PC-3 (cell line): ENCODE results near the gene PI4K2A. TPM values are rescaled to one million over a fixed set of nuclear protein-coding genes. Genes with fewer than 3 reads are reported as not detected.

Experiments
- ATAC-seq: fragments of 200-7000 bp; cut with Tn5 transposase; 2 replicates; pipeline ENCODE4 v1.9.1; 2020; ENCODE audit warnings: mild to moderate bottlenecking, moderate library complexity
- BruUV-seq: library from RNA; stranded (reverse); fragments of 400-500 nt; replicated peaks from 2 replicates; lab custom pipeline; 2021; lab: Mats Ljungman, UMichigan
- CTCF ChIA-PET: fragments of 300-600 bp; sonication (Branson Sonifier 250); formaldehyde crosslinking; loops from one replicate; lab custom pipeline; 2022; ENCODE audit warnings: antibody characterized with exemption; lab: Charles Lee
- POLR2A ChIA-PET: fragments of 300-600 bp; sonication (Branson Sonifier 250); formaldehyde crosslinking; loops from one replicate; lab custom pipeline; 2022; ENCODE audit warnings: antibody characterized with exemption; ENCODE audit not compliant: unreplicated experiment; lab: Charles Lee
- DNase-seq: peaks from one replicate; pipeline ENCODE4 v3.0.0-alpha.2; 2015
- H2AFZ ChIP-seq: fragments of 300-600 bp; sonication (generic); 2 replicates; pipeline ENCODE4 v1.6.0; 2016; ENCODE audit warnings: antibody characterized with exemption, low read length
- H3F3A ChIP-seq: fragments of 300-600 bp; sonication (generic); one replicate; pipeline ENCODE4 v1.6.0; 2017; ENCODE audit warnings: antibody characterized with exemption, low read length, control low read depth, mild to moderate bottlenecking; ENCODE audit not compliant: unreplicated experiment
- H3K27ac ChIP-seq: fragments of 300-600 bp; sonication (generic); 2 replicates; pipeline ENCODE4 v1.5.1; 2016; ENCODE audit warnings: mild to moderate bottlenecking, low read length
- H3K27me3 ChIP-seq: fragments of 300-600 bp; sonication (generic); 2 replicates; pipeline ENCODE4 v1.6.1; 2016; ENCODE audit warnings: low read length, mixed read lengths
- H3K36me3 ChIP-seq: fragments of 300-600 bp; sonication (generic); 2 replicates; pipeline ENCODE4 v1.6.1; 2016; ENCODE audit warnings: low read depth, mixed run types, low read length, mixed read lengths
- H3K4me1 ChIP-seq: fragments of 300-600 bp; sonication (generic); 2 replicates; pipeline ENCODE4 v1.5.1; 2016; ENCODE audit warnings: low read length; ENCODE audit not compliant: insufficient read depth
- H3K4me2 ChIP-seq: fragments of 300-600 bp; sonication (generic); 2 replicates; pipeline ENCODE4 v1.6.0; 2016; ENCODE audit warnings: low read length
- H3K4me3 ChIP-seq: fragments of 300-600 bp; sonication (generic); 2 replicates; pipeline ENCODE4 v1.5.1; 2016; ENCODE audit warnings: mild to moderate bottlenecking, low read length, mixed read lengths
- H3K79me2 ChIP-seq: fragments of 300-600 bp; sonication (generic); 2 replicates; pipeline ENCODE4 v1.6.1; 2017; ENCODE audit warnings: low read length, mixed read lengths
- H3K9ac ChIP-seq: fragments of 300-600 bp; sonication (generic); 2 replicates; pipeline ENCODE4 v1.6.0; 2016; ENCODE audit warnings: mild to moderate bottlenecking, low read length
- H3K9me2 ChIP-seq: fragments of 300-600 bp; sonication (generic); replicated peaks from 2 replicates; pipeline ENCODE4 v1.6.1; 2016; ENCODE audit warnings: mixed run types, low read length, mixed read lengths
- H3K9me3 ChIP-seq: fragments of 300-600 bp; sonication (generic); 2 replicates; pipeline ENCODE4 v1.6.1; 2016; ENCODE audit warnings: low read length, mixed read lengths
- H4K20me1 ChIP-seq: fragments of 300-600 bp; sonication (generic); 2 replicates; pipeline ENCODE4 v1.6.1; 2016; ENCODE audit warnings: low read length, mixed read lengths
- EZH2 ChIP-seq: fragments of 300-600 bp; sonication (generic); IDR thresholded peaks from one replicate; pipeline ENCODE4 v1.6.1; 2017; ENCODE audit warnings: antibody characterized with exemption, mild to moderate bottlenecking, low read length; ENCODE audit not compliant: unreplicated experiment
- EZH2phosphoT487 ChIP-seq: fragments of 300-600 bp; sonication (generic); IDR thresholded peaks from 2 replicates; pipeline ENCODE4 v1.6.1; 2018; ENCODE audit warnings: mild to moderate bottlenecking, antibody characterized with exemption, low read length, borderline replicate concordance
- intact Hi-C: fragments of 100-400 bp; cut with micrococcal nuclease; formaldehyde crosslinking; loops from 2 replicates; pipeline ENCODE4 v1.9.0; 2023
- total RNA-seq: library from RNA; depleted of rRNA; stranded (reverse); fragments of >200 nt; gene quantifications from 2 replicates; pipeline ENCODE4 v1.2.3, GENCODE V29; 2014
- TF ChIP-seq, protein P1 (sequence below): fragments of 300-600 bp; sonication (generic); conservative IDR thresholded peaks from 2 replicates; pipeline ENCODE4 v1.5.1; 2017; ENCODE audit warnings: antibody characterized with exemption, low read depth, mild to moderate bottlenecking, low read length

Gene PI4K2A
- total RNA-seq, 1 experiment from 2014 or later = 19.4 TPM

DNA sequence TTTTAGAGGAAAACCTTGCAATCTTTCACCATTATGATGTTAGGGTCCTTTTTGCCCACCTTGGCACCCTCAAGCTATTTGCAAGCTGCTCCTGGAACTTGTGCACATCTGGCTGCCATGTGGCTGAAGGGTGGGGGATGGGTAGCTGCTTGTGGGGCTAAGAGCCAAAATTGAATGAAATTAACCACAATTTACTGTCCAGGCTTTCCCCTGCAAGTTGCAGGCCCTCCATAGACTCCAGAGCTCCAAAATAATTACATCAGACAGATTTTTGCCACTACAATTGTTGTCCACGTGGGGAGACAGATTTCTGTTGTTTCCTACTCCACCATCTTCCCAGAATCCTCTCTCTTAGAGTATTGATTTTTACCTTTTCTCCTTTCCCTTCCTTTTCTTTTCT, 19.1 kb downstream of the PI4K2A start:
- no peaks in the 10 kb centered on the region for H3K4me1 ChIP-seq
- ATAC-seq (no peak), DNase-seq (no peak)
- intact Hi-C loops = no loop called here
- peaks cover 11% of the 10 kb centered on the region; the same call in 1 of the 2 replicates for H3K36me3 ChIP-seq
- no peaks in the 10 kb centered on the region for H4K20me1 ChIP-seq
- H3K27ac ChIP-seq = no peak overlapping the region
- no peak for TF ChIP-seq EZH2
- no peak for TF ChIP-seq EZH2phosphoT487
- TF ChIP-seq, protein P1, sequence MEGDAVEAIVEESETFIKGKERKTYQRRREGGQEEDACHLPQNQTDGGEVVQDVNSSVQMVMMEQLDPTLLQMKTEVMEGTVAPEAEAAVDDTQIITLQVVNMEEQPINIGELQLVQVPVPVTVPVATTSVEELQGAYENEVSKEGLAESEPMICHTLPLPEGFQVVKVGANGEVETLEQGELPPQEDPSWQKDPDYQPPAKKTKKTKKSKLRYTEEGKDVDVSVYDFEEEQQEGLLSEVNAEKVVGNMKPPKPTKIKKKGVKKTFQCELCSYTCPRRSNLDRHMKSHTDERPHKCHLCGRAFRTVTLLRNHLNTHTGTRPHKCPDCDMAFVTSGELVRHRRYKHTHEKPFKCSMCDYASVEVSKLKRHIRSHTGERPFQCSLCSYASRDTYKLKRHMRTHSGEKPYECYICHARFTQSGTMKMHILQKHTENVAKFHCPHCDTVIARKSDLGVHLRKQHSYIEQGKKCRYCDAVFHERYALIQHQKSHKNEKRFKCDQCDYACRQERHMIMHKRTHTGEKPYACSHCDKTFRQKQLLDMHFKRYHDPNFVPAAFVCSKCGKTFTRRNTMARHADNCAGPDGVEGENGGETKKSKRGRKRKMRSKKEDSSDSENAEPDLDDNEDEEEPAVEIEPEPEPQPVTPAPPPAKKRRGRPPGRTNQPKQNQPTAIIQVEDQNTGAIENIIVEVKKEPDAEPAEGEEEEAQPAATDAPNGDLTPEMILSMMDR = no peak
- H3K9me2 ChIP-seq = no peaks in the 10 kb centered on the region
- ChIA-PET CTCF (no interaction called here), POLR2A (no interaction called here)
- no peak overlapping the region for H3K4me3 ChIP-seq
- no TSS peak for BruUV-seq
- H3K79me2 ChIP-seq = no peaks in the 10 kb centered on the region
- no peaks in the 10 kb centered on the region for H3K9me3 ChIP-seq
- no peak overlapping the region for H2AFZ ChIP-seq
- no peak overlapping the region for H3K4me2 ChIP-seq
- no peak overlapping the region for H3K9ac ChIP-seq
- H3F3A ChIP-seq = no peaks in the 10 kb centered on the region
- H3K27me3 ChIP-seq = no peaks in the 10 kb centered on the region

DNA sequence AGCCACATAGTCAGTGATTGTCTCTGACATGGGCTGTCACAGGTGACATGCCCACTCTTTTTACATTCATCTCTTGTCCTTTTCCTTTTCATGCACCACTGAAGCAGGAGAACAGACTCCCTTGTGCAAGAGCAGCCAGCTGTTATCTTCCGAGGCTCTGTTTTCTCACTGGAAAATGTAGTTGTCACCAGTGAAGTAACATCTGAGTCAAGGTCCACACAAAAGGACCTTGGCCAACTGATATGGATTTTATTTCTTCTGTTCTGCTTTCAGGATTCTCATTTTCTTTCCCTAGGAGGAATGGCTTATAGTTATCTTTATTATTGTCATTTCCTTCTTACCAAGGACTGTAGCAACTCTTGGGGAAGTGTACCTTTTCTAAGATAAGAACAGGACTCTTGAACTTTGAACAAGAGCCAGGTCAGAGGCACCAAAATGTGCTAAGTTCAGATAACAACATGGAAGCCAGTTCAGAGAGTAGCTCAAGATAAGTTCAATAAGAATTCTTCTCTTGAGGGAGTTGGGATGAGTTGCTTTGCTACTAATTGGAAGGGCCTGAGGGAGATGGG, 23.9 kb downstream of the PI4K2A start:
- Histone ChIP-seq H3K27me3 (no peaks in the 10 kb centered on the region), H3K79me2 (no peaks in the 10 kb centered on the region), H3K27ac (no peak overlapping the region), H3F3A (no peaks in the 10 kb centered on the region), H4K20me1 (no peaks in the 10 kb centered on the region), H3K4me1 (no peaks in the 10 kb centered on the region), H3K9me3 (no peaks in the 10 kb centered on the region), H3K4me3 (no peak overlapping the region), H3K36me3 (peaks cover 9% of the 10 kb centered on the region; the same call in 1 of the 2 replicates), H3K4me2 (no peak overlapping the region), H2AFZ (no peak overlapping the region), H3K9me2 (no peaks in the 10 kb centered on the region), H3K9ac (no peak overlapping the region)
- no TSS peak for BruUV-seq
- CTCF ChIA-PET = no interaction called here
- TF ChIP-seq EZH2phosphoT487 (no peak), EZH2 (no peak)
- TF ChIP-seq, protein P1 = no peak
- no peak for ATAC-seq
- no peak for DNase-seq
- intact Hi-C loops = no loop called here
- POLR2A ChIA-PET = no interaction called here

DNA sequence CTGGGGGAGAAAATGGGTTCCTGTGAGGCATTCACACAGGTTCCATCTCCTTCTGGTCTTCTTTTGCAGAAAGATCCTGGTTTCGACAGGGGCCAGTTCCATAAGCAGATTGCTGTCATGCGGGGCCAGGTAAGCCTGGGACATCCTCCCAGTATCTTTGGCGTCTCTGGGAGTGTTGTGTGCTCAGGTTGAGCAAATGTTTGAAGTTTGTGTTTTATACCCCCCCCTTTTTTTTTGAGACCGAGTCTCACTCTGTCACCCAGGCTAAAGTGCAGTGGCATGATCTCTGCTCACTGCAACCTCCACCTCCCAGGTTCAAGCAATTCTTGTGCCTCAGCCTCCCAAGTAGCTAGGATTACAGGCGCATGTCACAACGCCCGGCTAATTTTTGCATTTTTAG, 26.5 kb downstream of the PI4K2A start:
- CTCF ChIA-PET = no interaction called here

More for the DNA sequence above, 26.5 kb downstream of the PI4K2A start:
- Histone ChIP-seq H3K36me3 (peaks cover 9% of the 10 kb centered on the region; the same call in 1 of the 2 replicates), H3K27me3 (no peaks in the 10 kb centered on the region), H3K9ac (no peak overlapping the region), H3F3A (no peaks in the 10 kb centered on the region), H3K9me3 (no peaks in the 10 kb centered on the region), H2AFZ (no peak overlapping the region), H3K79me2 (no peaks in the 10 kb centered on the region), H3K27ac (no peak overlapping the region), H3K9me2 (no peaks in the 10 kb centered on the region), H3K4me3 (no peak overlapping the region), H3K4me1 (no peaks in the 10 kb centered on the region), H4K20me1 (no peaks in the 10 kb centered on the region), H3K4me2 (no peak overlapping the region)
- intact Hi-C loops = no loop called here
- TF ChIP-seq EZH2phosphoT487 (no peak), EZH2 (no peak)
- TF ChIP-seq, protein P1 = no peak
- no TSS peak for BruUV-seq
- DNase-seq = no peak
- ATAC-seq = no peak
- POLR2A ChIA-PET = no interaction called here
